H9 (cell line): ENCODE data around the gene EYA4. TPM values are rescaled to one million over a fixed set of nuclear protein-coding genes. Genes with fewer than 3 reads are reported as not detected.

Experiments
- DNase-seq: peaks from one replicate; pipeline ENCODE4 v3.0.0-alpha.2; 2017
- H2AFZ ChIP-seq: one replicate; pipeline ENCODE4 v1.6.1; 2013; ENCODE audit warnings: mild to moderate bottlenecking, low read length, control low read depth, moderate library complexity
- H2AK5ac ChIP-seq: 2 replicates; pipeline ENCODE4 v1.6.1; 2013; ENCODE audit warnings: low read length, control low read depth, mixed read lengths; ENCODE audit not compliant: insufficient read length
- H2BK120ac ChIP-seq: one replicate; pipeline ENCODE4 v1.6.1; 2013; ENCODE audit warnings: low read depth, mild to moderate bottlenecking, low read length, control low read depth, inconsistent platforms; ENCODE audit not compliant: poor library complexity, severe bottlenecking
- H2BK12ac ChIP-seq: 2 replicates; pipeline ENCODE4 v1.6.1; 2013; ENCODE audit warnings: low read length, control low read depth, mixed read lengths, low read depth; ENCODE audit not compliant: insufficient read length
- H2BK15ac ChIP-seq: 2 replicates; pipeline ENCODE4 v1.6.1; 2013; ENCODE audit warnings: low read depth, low read length, control low read depth
- H2BK20ac ChIP-seq: one replicate; pipeline ENCODE4 v1.6.1; 2013; ENCODE audit warnings: low read depth, mild to moderate bottlenecking, low read length, control low read depth, inconsistent platforms; ENCODE audit not compliant: poor library complexity, severe bottlenecking
- H2BK5ac ChIP-seq: 2 replicates; pipeline ENCODE4 v1.6.1; 2013; ENCODE audit warnings: low read length, control low read depth, mixed read lengths; ENCODE audit not compliant: insufficient read length
- H3K14ac ChIP-seq: 2 replicates; pipeline ENCODE4 v1.6.1; 2013; ENCODE audit warnings: low read length, control low read depth; ENCODE audit not compliant: insufficient read depth
- H3K18ac ChIP-seq: 2 replicates; pipeline ENCODE4 v1.6.1; 2013; ENCODE audit warnings: low read depth, mild to moderate bottlenecking, mixed read lengths, low read length, control low read depth; ENCODE audit not compliant: insufficient read length
- H3K23ac ChIP-seq: 2 replicates; pipeline ENCODE4 v1.6.1; 2013; ENCODE audit warnings: low read length, control low read depth, mixed read lengths, low read depth; ENCODE audit not compliant: insufficient read length
- H3K23me2 ChIP-seq: 2 replicates; pipeline ENCODE4 v1.6.1; 2013; ENCODE audit warnings: low read depth, mild to moderate bottlenecking, mixed read lengths, low read length, control low read depth; ENCODE audit not compliant: insufficient read length, poor library complexity, severe bottlenecking
- H3K27ac ChIP-seq: 2 replicates; pipeline ENCODE4 v1.5.1; 2013; ENCODE audit warnings: low read length, control low read depth, mixed read lengths, low read depth; ENCODE audit not compliant: insufficient read length
- H3K27me3 ChIP-seq: 2 replicates; pipeline ENCODE4 v1.6.1; 2013; ENCODE audit warnings: low read length, control low read depth, inconsistent platforms; ENCODE audit not compliant: insufficient read depth
- H3K4ac ChIP-seq: 2 replicates; pipeline ENCODE4 v1.6.1; 2013; ENCODE audit warnings: low read depth, mild to moderate bottlenecking, control low read depth, inconsistent platforms, low read length, moderate library complexity
- H3K4me1 ChIP-seq: 2 replicates; pipeline ENCODE4 v1.6.1; 2013; ENCODE audit warnings: low read length, control low read depth, inconsistent platforms; ENCODE audit not compliant: insufficient read depth
- H3K4me2 ChIP-seq: 2 replicates; pipeline ENCODE4 v1.6.1; 2013; ENCODE audit warnings: low read length, control low read depth, mixed read lengths; ENCODE audit not compliant: insufficient read length, insufficient read depth
- H3K56ac ChIP-seq: 2 replicates; pipeline ENCODE4 v1.6.1; 2013; ENCODE audit warnings: low read depth, mild to moderate bottlenecking, mixed read lengths, low read length, control low read depth; ENCODE audit not compliant: insufficient read length
- H3K79me1 ChIP-seq: 2 replicates; pipeline ENCODE4 v1.6.1; 2013; ENCODE audit warnings: low read depth, mild to moderate bottlenecking, moderate library complexity, low read length, control low read depth, inconsistent platforms; ENCODE audit not compliant: insufficient read depth, poor library complexity, severe bottlenecking
- H3K79me2 ChIP-seq: 2 replicates; pipeline ENCODE4 v1.6.1; 2013; ENCODE audit warnings: low read length, control low read depth, inconsistent platforms; ENCODE audit not compliant: insufficient read depth
- H3K9ac ChIP-seq: 2 replicates; pipeline ENCODE4 v1.6.1; 2013; ENCODE audit warnings: low read length, control low read depth, mixed read lengths; ENCODE audit not compliant: insufficient read length; ENCODE audit errors: extremely low read depth
- H3K9me3 ChIP-seq: one replicate; pipeline ENCODE4 v1.6.1; 2013; ENCODE audit warnings: low read depth, low read length, inconsistent platforms; ENCODE audit not compliant: control insufficient read depth
- H3T11ph ChIP-seq: one replicate; pipeline ENCODE4 v1.6.1; 2013; ENCODE audit warnings: mild to moderate bottlenecking, low read length, control low read depth, inconsistent platforms
- H4K20me1 ChIP-seq: one replicate; pipeline ENCODE4 v1.6.1; 2013; ENCODE audit not compliant: control insufficient read depth, insufficient read length, insufficient read depth
- H4K5ac ChIP-seq: 2 replicates; pipeline ENCODE4 v1.6.1; 2013; ENCODE audit warnings: low read depth, mild to moderate bottlenecking, mixed read lengths, low read length, control low read depth; ENCODE audit not compliant: insufficient read length
- H4K8ac ChIP-seq: replicated peaks from 2 replicates; pipeline ENCODE4 v1.6.1; 2013; ENCODE audit warnings: low read length, control low read depth, mixed read lengths, low read depth; ENCODE audit not compliant: insufficient read length
- H4K91ac ChIP-seq: 2 replicates; pipeline ENCODE4 v1.6.1; 2013; ENCODE audit warnings: low read depth, mild to moderate bottlenecking, moderate library complexity, mixed read lengths, low read length, control low read depth; ENCODE audit not compliant: insufficient read length
- H3K27ac Mint-ChIP-seq, 3 experiments: 2 replicates in 2 of 3; 3 replicates in 1 of 3; pipeline ENCODE4 v1.8.0; 2020 to 2021; ENCODE audit warnings: mixed read lengths in 3 of 3, mild to moderate bottlenecking in 1 of 3, moderate library complexity in 1 of 3
- H3K27me3 Mint-ChIP-seq: 2 replicates; pipeline ENCODE4 v1.8.0; 2021; ENCODE audit warnings: low read depth, mild to moderate bottlenecking, moderate library complexity, mixed read lengths
- H3K36me3 Mint-ChIP-seq, 3 experiments: 2 replicates in 2 of 3; 3 replicates in 1 of 3; pipeline ENCODE4 v1.8.0; 2020 to 2021; ENCODE audit warnings: low read depth in 3 of 3, mixed read lengths in 3 of 3; ENCODE audit not compliant: insufficient read depth in 1 of 3
- H3K4me1 Mint-ChIP-seq, 2 experiments: 2 replicates each; pipeline ENCODE4 v1.8.0; 2020; ENCODE audit warnings: mixed read lengths in 2 of 2
- H3K4me3 Mint-ChIP-seq, 2 experiments: 2 replicates in 1 of 2; 3 replicates in 1 of 2; pipeline ENCODE4 v1.8.0; 2020 to 2021; ENCODE audit warnings: mild to moderate bottlenecking in 2 of 2, mixed read lengths in 2 of 2, moderate library complexity in 1 of 2
- H3K9me3 Mint-ChIP-seq, 2 experiments: 2 replicates in 1 of 2; 3 replicates in 1 of 2; pipeline ENCODE4 v1.8.0; 2020; ENCODE audit warnings: mild to moderate bottlenecking in 2 of 2, mixed read lengths in 2 of 2, moderate library complexity in 1 of 2
- CTCF ChIP-seq: fragments of 200-600 bp; sonication (generic); conservative IDR thresholded peaks from 3 replicates; pipeline ENCODE4 v1.8.0; 2021; ENCODE audit warnings: antibody characterized with exemption, mild to moderate bottlenecking
- WGBS: extraction: QIAGEN DNeasy Blood & Tissue Kit; methylation state at CpG from one replicate; pipeline ENCODE4 v1.1.7; 2013; ENCODE audit warnings: missing lambda C conversion rate, low lambda C conversion rate, mixed read lengths; ENCODE audit not compliant: insufficient read length; ENCODE audit errors: extremely low coverage; 5-methylcytosine and 5-hydroxymethylcytosine counted together
- total RNA-seq: library from RNA; stranded (reverse); gene quantifications from 2 replicates; pipeline ENCODE4 v1.2.1, GENCODE V29; 2021

EYA4 gene
- total RNA-seq, 1 experiment from 2014 or later = 0.26 TPM

GRCh38 chr6:133290930-133291329 is 49.8 kb downstream of the EYA4 start:
- Histone ChIP-seq H2BK120ac (no peak overlapping the region), H2BK20ac (no peak overlapping the region), H3K56ac (no peak overlapping the region), H2BK15ac (no peak overlapping the region), H3K4ac (no peak overlapping the region), H2BK12ac (no peak overlapping the region), H3K9me3 (no peaks in the 10 kb centered on the region), H3K4me2 (no peak overlapping the region), H2AK5ac (no peak overlapping the region), H4K5ac (no peak overlapping the region), H3K27me3 (no peaks in the 10 kb centered on the region), H3K14ac (no peak overlapping the region), H2AFZ (no peak overlapping the region), H3K79me2 (no peaks in the 10 kb centered on the region), H4K20me1 (no peaks in the 10 kb centered on the region), H2BK5ac (no peak overlapping the region), H3K18ac (no peak overlapping the region), H3K23me2 (no peaks in the 10 kb centered on the region), H3K9ac (no peak overlapping the region), H3K4me1 (no peaks in the 10 kb centered on the region), H3K23ac (no peak overlapping the region), H4K8ac (no peak overlapping the region), H3T11ph (no peak overlapping the region), H3K27ac (no peak overlapping the region), H4K91ac (no peak overlapping the region), H3K79me1 (no peaks in the 10 kb centered on the region)
- H3K4me3 Mint-ChIP-seq = no peak overlapping the region
- no peak for TF ChIP-seq CTCF
- H3K27me3 Mint-ChIP-seq = no peaks in the 10 kb centered on the region
- H3K4me1 Mint-ChIP-seq = no peaks in the 10 kb centered on the region
- H3K27ac Mint-ChIP-seq = no peak overlapping the region
- H3K9me3 Mint-ChIP-seq = no peaks in the 10 kb centered on the region
- DNase-seq = no peak
- no CpG with 5 or more reads among the region's 1 CpG for WGBS
- peaks cover 0 to 3% (median 0%) of the 10 kb centered on the region in 3 experiments; a peak in 1 of 7 replicates for H3K36me3 Mint-ChIP-seq
